Measurements from ENCODE around the gene CMTM5.

GRCh38 chr14:23359167-23359626, 17.6 kb upstream of the CMTM5 start:
- TF ChIP-seq CTCF (IDR thresholded peaks at IDR 0.05) (no peak), POLR2A (IDR thresholded peaks at IDR 0.05) (no peak), POLR2AphosphoS5 (IDR thresholded peaks at IDR 0.05) (no peak), EP300 (IDR thresholded peaks at IDR 0.05) (no peak)
